NCI-H1694 treated with DMSO at 0.1 percent for 48 hours (cell line): ENCODE data around the gene SAGE1.
"Not testable (repeated sequence)": the region's sequence is repeated elsewhere in the genome, so short reads cannot be mapped to it uniquely, and the experiment has no call there.

Experiments used
- DNase-seq: peaks from one replicate; lab custom pipeline; 2025; lab: John Stamatoyannopoulos, UW

Gene SAGE1, protein sequence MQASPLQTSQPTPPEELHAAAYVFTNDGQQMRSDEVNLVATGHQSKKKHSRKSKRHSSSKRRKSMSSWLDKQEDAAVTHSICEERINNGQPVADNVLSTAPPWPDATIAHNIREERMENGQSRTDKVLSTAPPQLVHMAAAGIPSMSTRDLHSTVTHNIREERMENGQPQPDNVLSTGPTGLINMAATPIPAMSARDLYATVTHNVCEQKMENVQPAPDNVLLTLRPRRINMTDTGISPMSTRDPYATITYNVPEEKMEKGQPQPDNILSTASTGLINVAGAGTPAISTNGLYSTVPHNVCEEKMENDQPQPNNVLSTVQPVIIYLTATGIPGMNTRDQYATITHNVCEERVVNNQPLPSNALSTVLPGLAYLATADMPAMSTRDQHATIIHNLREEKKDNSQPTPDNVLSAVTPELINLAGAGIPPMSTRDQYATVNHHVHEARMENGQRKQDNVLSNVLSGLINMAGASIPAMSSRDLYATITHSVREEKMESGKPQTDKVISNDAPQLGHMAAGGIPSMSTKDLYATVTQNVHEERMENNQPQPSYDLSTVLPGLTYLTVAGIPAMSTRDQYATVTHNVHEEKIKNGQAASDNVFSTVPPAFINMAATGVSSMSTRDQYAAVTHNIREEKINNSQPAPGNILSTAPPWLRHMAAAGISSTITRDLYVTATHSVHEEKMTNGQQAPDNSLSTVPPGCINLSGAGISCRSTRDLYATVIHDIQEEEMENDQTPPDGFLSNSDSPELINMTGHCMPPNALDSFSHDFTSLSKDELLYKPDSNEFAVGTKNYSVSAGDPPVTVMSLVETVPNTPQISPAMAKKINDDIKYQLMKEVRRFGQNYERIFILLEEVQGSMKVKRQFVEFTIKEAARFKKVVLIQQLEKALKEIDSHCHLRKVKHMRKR

DNA sequence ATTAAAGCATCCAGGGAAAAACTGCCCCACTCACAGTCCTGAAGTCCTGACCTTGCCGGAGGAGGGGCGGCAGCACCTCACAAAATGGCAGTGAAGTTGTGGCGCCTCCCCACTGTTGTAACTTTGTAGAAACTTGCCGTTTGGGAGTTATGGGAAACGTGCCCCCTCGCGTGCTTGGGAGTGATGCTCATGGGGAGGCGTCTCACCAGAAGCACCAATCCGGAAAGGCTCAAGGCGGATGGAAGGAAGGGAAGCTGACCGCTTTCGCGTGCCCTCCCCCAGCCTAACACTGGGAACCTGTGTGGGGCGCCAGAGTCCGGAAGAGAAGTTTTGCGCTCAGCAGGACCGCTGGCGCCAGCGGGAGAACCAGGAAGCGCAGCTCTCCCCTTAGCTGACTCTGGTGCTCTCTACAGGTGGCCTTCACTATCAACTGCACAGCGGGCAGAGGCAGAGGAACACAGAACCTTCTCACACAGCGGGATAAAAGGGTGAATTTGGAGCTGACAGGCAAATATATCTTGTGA, at the start of gene SAGE1, which contains the start of gene CT45A10:
Gene SAGE1 (plus strand): TSS at position 423 of the 524 bp plus-strand sequence. CDS start 2,527 bp downstream, outside the sequence.
Gene CT45A10 (minus strand): TSS at position 151 of the 524 bp plus-strand sequence. CDS start 8,100 bp downstream, outside the sequence.
- DNase-seq: no peak

DNA sequence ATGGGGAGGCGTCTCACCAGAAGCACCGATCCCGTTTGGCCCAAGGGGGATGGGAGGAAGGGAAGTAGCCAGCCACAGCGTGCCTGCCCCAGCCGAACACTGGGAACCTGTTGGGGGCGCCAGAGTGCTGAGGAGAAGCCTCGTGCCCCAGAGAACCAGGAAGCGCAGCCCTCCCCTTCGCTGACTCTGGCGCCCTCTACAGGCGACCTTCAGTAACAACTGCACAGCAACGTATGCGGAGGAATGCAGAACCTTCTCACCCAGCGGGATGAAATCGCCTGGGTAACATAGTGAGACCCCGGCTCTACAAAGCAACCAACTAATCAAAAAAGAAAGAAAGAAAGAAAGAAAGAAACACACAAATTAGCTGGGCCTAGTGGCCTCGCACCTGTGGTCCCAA, 39.1 kb upstream of the SAGE1 start, which contains the start of gene CT45A8:
Gene CT45A8 (minus strand): TSS at position 101 of the 400 bp plus-strand sequence. CDS start 3,755 bp downstream, outside the sequence.
- not testable (repeated sequence) for DNase-seq

DNA sequence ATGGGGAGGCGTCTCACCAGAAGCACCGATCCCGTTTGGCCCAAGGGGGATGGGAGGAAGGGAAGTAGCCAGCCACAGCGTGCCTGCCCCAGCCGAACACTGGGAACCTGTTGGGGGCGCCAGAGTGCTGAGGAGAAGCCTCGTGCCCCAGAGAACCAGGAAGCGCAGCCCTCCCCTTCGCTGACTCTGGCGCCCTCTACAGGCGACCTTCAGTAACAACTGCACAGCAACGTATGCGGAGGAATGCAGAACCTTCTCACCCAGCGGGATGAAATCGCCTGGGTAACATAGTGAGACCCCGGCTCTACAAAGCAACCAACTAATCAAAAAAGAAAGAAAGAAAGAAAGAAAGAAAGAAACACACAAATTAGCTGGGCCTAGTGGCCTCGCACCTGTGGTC, 21.8 kb upstream of the SAGE1 start, which contains the start of gene CT45A9:
Gene CT45A9 (minus strand): TSS at position 101 of the 400 bp plus-strand sequence. CDS start 3,751 bp downstream, outside the sequence.
- not testable (repeated sequence) for DNase-seq

DNA sequence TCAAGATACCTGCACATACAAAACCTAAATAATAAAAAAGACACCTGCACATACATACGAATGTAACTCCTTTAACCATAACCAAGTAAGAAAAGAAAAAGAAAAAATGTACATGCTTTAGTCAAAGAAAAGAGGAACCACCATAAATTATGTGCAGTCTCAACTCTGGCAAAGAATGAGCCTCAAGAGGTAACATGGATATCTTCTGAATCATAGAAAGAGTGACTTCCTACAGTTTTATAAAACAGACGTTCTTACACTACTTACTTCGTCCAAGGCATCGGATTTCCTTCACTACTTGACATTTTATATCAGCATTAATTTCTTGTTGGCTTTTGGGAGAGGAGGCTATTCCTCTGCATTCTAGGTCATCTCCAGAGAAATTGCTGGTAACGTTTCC, 10.8 kb upstream of the SAGE1 start:
- DNase-seq: not testable (repeated sequence)

DNA sequence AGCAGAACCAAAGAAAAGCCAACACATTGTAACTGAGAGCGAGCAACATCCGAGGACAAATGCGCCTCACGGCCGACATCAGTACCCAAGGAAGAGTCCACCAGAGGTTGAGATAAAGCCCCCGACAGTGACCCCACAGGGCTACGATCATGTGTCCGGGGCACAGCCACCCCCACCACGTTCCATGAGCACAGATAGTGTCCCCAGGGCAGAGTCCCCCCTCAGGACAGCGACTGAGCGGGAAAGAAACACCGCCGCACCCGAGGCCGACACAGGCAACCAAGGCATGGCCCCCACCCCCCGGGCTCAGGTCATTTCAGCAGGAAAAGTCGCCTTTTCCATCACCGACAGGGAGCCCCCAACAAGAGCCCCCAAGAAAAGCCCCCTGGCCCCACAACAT, 5.3 kb upstream of the SAGE1 start:
- DNase-seq: not testable (repeated sequence)

DNA sequence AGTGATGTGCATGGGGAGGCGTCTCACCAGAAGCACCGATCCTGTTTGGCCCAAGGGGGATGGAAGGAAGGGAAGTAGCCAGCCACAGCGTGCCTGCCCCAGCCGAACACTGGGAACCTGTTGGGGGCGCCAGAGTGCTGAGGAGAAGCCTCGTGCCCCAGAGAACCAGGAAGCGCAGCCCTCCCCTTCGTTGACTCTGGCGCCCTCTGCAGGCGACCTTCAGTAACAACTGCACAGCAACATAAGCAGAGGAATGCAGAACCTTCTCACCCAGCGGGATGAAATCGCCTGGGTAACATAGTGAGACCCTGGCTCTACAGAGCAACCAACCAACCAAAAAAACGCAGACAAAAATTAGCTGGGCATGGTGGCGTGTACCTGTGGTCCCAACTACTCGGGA, 4.5 kb upstream of the SAGE1 start:
- DNase-seq: peak; percentile 6

DNA sequence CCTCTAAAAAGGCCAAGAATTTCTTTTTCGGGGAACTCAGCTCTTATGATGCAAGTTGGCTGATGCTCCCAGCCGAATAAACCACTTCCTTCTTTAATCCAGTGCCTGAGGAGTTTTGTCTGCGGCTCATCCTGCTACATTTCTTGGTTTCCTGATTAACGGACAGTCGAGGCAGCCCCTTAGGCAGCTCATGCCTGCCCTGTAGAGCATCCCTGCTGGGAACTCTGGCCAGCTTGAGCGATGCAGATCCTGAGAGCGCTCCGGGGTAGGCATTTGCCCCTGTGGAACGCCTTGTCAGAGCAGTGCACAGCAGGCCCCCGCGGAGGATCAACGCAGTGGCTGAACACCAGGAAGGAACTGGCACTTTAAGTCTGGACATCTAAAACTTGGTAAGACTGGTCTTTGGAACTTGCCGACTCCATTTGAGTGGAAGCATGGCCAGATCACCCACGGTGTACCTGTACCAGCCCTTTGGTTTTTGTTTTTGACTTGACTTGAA, 3.4 kb upstream of the SAGE1 start:
- no peak for DNase-seq

DNA sequence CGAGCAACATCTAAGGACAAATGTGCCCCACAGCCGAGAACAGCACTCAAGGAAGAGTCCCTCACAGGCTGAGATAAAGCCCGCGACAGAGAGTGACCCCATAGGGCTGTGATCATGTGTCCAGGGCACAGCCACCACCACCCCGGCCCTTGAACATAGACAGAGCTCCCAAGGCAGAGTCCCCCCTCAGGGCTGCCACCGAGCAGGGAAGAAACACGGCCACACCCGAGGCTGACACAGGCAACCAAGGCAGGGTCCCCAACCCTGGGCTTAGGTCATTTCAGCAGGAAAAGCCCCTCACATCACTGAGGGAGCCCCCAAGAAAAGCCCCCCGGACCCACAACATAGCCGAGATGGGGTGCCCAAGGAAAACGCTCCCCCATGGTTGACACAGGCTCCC, 735 bp upstream of the SAGE1 start:
- no peak for DNase-seq

DNA sequence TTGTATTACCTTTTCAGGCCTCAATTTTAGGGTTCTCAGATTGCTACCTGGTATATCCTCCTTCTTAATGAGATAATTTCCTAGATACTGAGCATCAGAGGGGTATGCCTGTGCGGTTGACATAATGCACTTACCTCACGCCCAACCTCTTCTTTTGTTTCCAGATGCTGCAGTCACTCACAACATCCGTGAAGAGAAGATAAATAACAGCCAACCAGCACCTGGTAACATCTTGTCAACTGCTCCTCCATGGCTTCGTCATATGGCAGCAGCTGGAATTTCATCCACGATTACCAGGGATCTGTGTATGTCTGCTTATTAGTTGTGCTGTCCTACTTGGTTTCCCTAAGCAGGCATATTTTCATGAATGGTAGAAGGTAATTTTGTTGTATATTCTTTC, 16.7 kb downstream of the SAGE1 start:
- DNase-seq: no peak

DNA sequence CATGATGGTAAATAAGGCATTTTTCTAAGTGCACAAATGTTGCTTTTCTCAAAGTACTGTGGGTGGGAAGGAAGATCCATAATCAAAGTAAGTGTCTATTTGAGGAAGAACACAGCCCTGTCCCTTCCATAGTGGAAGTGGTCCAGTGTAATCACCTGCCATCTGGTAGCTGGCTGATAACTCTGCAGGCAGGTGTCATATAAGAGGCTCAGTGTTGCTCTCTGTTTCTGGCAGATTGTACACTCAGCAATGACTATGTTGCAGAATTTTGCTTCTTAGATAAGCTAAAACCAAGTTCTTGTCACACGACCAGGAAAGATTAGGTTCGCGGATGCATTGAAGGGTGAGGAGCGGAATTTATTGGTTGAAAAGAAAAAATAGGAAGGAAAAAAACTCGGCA, 20.9 kb downstream of the SAGE1 start:
- no peak for DNase-seq

DNA sequence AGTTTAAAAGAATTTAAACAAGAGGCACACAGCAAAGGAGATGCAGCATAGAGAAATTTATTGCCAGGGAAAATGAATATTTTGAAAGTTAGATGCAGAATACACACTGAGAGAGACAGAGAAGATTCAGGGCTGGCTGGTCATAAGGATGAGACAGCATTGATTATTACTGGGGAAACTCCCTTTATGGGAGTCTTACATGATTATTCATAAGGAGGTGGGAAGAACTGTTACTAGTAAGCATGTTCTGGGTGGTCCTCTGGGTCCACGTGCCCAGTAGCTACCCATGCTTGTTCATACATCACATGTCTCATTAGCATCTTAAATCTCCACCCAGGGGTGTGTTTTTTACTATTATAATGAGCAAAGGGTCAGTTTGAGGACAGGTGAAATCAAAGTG, 27.0 kb downstream of the SAGE1 start:
- not testable (repeated sequence) for DNase-seq

DNA sequence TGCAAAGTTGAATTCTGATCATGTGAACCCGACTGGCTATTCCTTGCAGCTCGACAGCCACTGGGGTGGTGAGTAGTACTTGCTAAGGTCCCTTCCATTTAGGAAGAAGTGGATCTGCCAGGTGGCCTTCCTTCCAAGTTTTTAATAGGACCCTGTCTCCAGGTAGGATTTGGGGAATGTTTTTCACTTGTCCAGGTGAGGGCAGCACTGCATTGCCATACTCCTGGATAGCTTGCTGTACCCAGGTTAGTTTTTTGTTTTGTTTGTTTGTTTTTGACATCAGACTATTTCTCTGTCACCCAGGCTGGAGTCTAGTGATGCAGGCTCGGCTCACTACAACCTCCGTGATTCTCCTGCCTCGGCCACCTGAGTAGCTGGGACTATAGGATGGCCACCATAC, 29.8 kb downstream of the SAGE1 start:
- no peak for DNase-seq

DNA sequence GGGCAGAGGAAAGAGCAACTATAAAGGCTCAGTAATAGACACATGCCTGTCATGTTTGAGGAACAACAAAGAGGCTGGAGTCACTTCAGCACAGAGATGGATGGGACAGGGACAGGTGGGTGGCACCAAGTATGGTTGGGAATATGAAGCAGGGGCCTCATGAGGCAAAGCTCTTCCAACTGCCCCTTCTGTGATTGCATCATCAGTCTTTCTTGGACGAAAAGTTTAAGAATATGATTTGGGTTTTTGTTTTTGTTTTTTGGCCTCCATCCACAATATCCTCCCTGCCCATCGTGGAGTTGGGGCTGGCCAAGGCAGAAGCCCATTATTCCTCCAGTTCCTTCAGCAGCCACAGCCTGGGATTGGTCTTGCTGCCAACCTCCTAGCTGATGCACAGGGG, 34.4 kb downstream of the SAGE1 start:
- DNase-seq: no peak

DNA sequence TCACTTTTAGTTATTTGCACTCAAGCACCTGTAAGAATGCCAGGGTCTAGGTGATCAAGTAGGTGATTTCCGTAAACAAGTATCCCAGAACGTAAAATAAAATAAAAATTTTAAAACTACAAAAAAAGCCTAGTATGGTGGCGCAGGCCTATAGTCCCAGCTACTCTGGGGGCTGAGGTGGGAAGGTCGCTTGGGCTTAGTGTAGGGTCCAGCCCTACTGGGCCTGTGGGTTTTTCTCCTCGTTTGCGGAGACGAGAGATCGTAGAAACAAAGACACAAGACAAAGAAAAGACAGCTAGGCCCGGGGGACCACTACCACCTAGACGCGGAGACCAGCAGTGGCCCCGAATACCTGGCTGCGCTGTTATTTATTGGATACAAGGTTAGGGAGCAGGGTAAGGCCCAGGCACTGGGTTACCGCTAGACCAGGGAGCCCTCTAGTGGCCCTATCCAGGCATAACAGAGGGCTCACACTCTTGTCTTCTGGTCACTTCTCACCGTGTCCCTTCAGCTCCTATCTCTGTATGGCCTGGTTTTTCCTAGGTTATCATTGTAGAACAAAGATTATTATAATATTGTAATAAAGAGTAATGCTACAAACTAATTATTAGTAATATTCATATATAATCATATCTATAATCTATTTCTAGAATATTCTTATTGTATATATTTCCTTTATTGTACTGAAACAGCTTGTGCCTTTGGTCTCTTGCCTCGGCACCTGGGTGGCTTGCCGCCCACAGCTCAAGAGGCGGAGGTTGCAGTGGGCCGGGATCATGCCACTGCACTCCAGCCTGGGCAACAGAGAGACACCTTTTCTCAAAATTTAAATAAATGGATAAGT, 38.4 kb downstream of the SAGE1 start:
- DNase-seq: peak; percentile 10

DNA sequence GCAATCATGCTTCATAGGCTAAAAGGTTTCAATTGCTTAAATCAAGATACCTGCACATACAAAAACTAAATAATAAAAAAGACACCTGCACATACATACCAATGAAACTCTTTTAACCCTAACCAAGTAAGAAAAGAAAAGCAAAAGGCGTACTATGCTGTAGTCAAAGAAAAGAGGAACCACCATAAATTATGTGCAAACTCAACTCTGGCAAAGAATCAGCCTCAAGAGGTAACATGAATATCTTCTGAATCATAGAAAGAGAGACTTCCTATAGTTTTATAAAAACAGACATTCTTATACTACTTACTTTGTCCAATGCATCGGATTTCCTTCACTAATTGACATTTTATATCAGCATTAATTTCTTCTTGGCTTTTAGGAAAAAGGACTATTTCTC, 51.0 kb downstream of the SAGE1 start:
- DNase-seq: no peak

DNA sequence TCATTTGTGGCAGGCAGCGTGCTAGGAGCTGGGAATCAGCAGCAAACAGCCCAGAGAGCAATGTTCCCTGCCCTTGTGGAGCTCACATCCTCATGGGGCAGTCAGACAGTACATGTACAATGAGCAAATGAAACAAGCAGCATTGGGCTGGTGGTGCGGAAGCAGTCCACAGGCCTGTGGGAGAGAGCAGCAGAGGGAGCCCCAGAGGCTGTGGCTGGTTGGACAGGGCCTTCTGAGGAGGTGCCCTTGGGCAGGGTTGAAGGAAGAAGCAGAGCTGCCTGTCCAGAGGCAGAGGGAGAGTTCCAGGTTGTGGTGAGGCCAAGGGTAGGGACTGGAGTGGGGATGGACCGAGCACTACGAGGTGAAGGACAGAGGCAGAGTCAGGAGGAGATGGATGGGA, 57.8 kb downstream of the SAGE1 start:
- no peak for DNase-seq
